Measurements from ENCODE around the gene AQP3. TPM values are rescaled to one million over a fixed set of nuclear protein-coding genes. Genes with fewer than 3 reads are reported as not detected.

The AQP3 gene
- total and polyA plus RNA-seq, 2 of the 8 experiments (the other 6 are each of a cell fraction or from before 2014, with no cell fraction given): 2.6 to 7.6 TPM

DNA sequence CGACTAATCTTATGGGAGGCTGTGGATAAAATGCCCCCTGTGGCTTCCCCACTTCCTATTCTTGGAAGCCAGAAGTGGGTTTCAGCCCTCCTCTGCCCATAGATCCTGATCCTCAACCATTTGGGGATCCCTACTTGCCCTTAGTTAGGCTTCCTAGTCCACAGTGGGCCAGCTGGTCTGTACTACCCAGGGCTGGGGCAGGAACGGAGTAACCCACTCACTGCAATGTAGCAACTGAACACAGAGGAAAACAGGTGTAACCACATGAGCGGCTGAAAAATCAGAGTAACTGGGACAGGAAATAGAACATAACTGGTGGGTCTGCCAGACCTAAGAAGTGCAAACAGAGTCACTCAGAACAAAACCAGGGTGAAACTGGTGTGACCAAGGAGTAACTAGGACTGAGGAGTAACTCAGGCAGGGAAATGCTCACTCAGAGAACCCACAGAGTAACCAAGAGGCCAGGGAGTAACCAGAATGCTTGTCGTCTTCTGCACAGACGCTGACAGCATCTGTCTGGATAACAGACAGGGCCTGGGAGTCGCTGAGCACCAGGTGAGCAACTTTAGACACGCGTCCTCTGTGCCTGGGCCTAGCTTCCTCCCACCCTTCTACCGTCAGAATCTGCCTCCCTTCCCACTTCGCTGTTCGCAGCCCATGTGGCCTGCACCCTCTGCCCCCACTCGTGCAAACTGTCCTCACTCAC lies 1.0 kb downstream of the AQP3 start:
- Histone ChIP-seq H4K91ac (replicated peaks; ENCODE audit: insufficient read length, low read length) (no peak overlapping the region), H3K79me1 (ENCODE audit: low read depth, low read length) (no peaks in the 10 kb centered on the region), H3K27me3 (replicated peaks in 1 of 4; ENCODE audit: control insufficient read depth in 3 of 4, extremely low read depth in 1 of 4, insufficient read depth in 3 of 4, low read length in 3 of 4) (peaks cover 0 to 23% (median 12%) of the 10 kb centered on the region in 4 experiments; a peak in 5 of 7 replicates), H3K9me3 (ENCODE audit: insufficient read depth in 2 of 2, low read depth in 1 of 2, low read length in 1 of 2) (no peaks in the 10 kb centered on the region), H4K8ac (ENCODE audit: extremely low read depth, insufficient read depth, low read length) (no peak overlapping the region; the same call in 1 of the 2 replicates), H2BK12ac (ENCODE audit: low read depth, low read length) (peak overlapping the region; percentile 68; the same call in 1 of the 2 replicates), H3K23me2 (ENCODE audit: low read depth, low read length) (peaks cover 10% of the 10 kb centered on the region; the same call in 1 of the 2 replicates), H3K56ac (replicated peaks; ENCODE audit: insufficient read length, low read depth, low read length) (no peak overlapping the region), H3K79me2 (ENCODE audit: control insufficient read depth in 1 of 2, insufficient read depth in 2 of 2, low read length in 2 of 2) (no peaks in the 10 kb centered on the region), H4K20me1 (replicated peaks in 1 of 2; ENCODE audit: control insufficient read depth in 1 of 2, insufficient read depth in 2 of 2, low read length in 2 of 2) (no peaks in the 10 kb centered on the region), H2AK5ac (ENCODE audit: low read depth, low read length) (peak overlapping the region; percentile 65), H3K4me1 (replicated peaks in 1 of 4; ENCODE audit: control insufficient read depth in 3 of 4, insufficient read depth in 4 of 4, low read length in 3 of 4) (peaks cover 0 to 33% (median 16%) of the 10 kb centered on the region in 4 experiments; a peak in 5 of 7 replicates), H3K4ac (replicated peaks; ENCODE audit: insufficient read length, low read depth, low read length) (no peak overlapping the region), H2BK15ac (ENCODE audit: low read length) (no peak overlapping the region; the same call in 1 of the 2 replicates), H3K4me2 (ENCODE audit: insufficient read depth in 1 of 2, low read depth in 2 of 2, low read length in 2 of 2) (peak overlapping the region; percentile 62 to 83), H3K9ac (replicated peaks in 1 of 4; ENCODE audit: extremely low read depth in 1 of 4, low read depth in 3 of 4, low read length in 3 of 4) (no peak overlapping the region), H3K27ac (ENCODE audit: low read depth, low read length) (no peak overlapping the region), H3K4me3 (ENCODE audit: extremely low read depth in 1 of 4, insufficient read depth in 2 of 4, low read depth in 3 of 4, low read length in 4 of 4) (peak overlapping the region in 2 of 4 experiments; percentile 46 to 67; a peak in 3 of 8 replicates), H3K36me3 (ENCODE audit: control insufficient read depth in 2 of 4, insufficient read depth in 4 of 4, low read length in 3 of 4) (no peaks in the 10 kb centered on the region), H3K14ac (ENCODE audit: insufficient read length) (no peak overlapping the region), H2AFZ (ENCODE audit: low read length) (no peak overlapping the region), H2BK120ac (replicated peaks; ENCODE audit: low read depth, low read length) (no peak overlapping the region), H2BK20ac (ENCODE audit: low read length) (no peak overlapping the region), H4K5ac (ENCODE audit: insufficient read length, low read depth, low read length) (no peak overlapping the region), H3K18ac (ENCODE audit: extremely low read depth, low read length) (no peak overlapping the region), H3K23ac (ENCODE audit: insufficient read length) (no peak overlapping the region), H2BK5ac (ENCODE audit: low read depth, low read length) (no peak overlapping the region; the same call in 1 of the 2 replicates)
- ChIA-PET POLR2A (ENCODE audit: partially characterized antibody) (no interaction called here), CTCF (ENCODE audit: partially characterized antibody) (interaction anchor here (1.5 to 21.6 kb wide), 7 partner anchors 9 to 73 kb away, joined by 4 to 358 read pairs (median 12); partner anchors contain the start of genes AQP7 and NOL6)
- WGBS, 2 experiments (ENCODE audit: extremely low coverage in 1 of 2, insufficient coverage in 1 of 2, insufficient read length in 1 of 2, insufficient replicate concordance in 2 of 2, low coverage in 1 of 2, low lambda C conversion rate in 2 of 2, missing lambda C conversion rate in 1 of 2): 69% methylated on average over 12 of the region's 12 CpGs; no CpG with 5 or more reads in 1 of the 2 experiments
- no peak for DNase-seq (ENCODE audit: low read depth in 1 of 2, low spot score in 2 of 2)
- no peak for FAIRE-seq
- no peak for TF ChIP-seq HDAC2 (IDR thresholded peaks at IDR 0.05; ENCODE audit: borderline replicate concordance in 1 of 2, low read depth in 2 of 2, low read length in 2 of 2)
- TF ChIP-seq GTF2F1 (IDR thresholded peaks at IDR 0.05; ENCODE audit: borderline replicate concordance, low read depth, low read length): no peak
- TF ChIP-seq SP1 (IDR thresholded peaks at IDR 0.05; ENCODE audit: low read depth, low read length): no peak
- no peak for TF ChIP-seq SIRT6 (IDR thresholded peaks at IDR 0.05; ENCODE audit: low read length)
- no peak for TF ChIP-seq TCF12 (IDR thresholded peaks at IDR 0.05; ENCODE audit: low read depth, low read length)
- no peak for TF ChIP-seq SIX5 (IDR thresholded peaks at IDR 0.05; ENCODE audit: low read depth, low read length)
- TF ChIP-seq TBP (IDR thresholded peaks at IDR 0.05; ENCODE audit: low read depth, low read length): no peak
- no peak for TF ChIP-seq RXRA (IDR thresholded peaks at IDR 0.05; ENCODE audit: insufficient read depth, low read depth, low read length)
- no peak for TF ChIP-seq JUN (IDR thresholded peaks at IDR 0.05; ENCODE audit: low read depth, low read length)
- no peak for TF ChIP-seq MAFK (IDR thresholded peaks at IDR 0.05; ENCODE audit: low read depth, low read length)
- no peak for TF ChIP-seq RFX5 (IDR thresholded peaks at IDR 0.05; ENCODE audit: borderline replicate concordance, low read depth, low read length)
- TF ChIP-seq KDM5A (IDR thresholded peaks at IDR 0.05; ENCODE audit: low read length): no peak
